GM13977 (cell line): ENCODE results near the gene SLC37A1.

Experiments
- DNase-seq: peaks from one replicate; pipeline ENCODE4 v3.0.0; 2012; ENCODE audit warnings: low spot score
- CTCF ChIP-seq: IDR thresholded peaks from 2 replicates; pipeline ENCODE4 v1.5.1; 2012; ENCODE audit warnings: mild to moderate bottlenecking, control low read depth; ENCODE audit not compliant: insufficient read depth; ENCODE audit errors: extremely low read depth, missing control alignments
- in situ Hi-C: fragments of 300-500 bp; cut with MboI; formaldehyde crosslinking; loops from one replicate; pipeline ENCODE4 v1.12.0; 2022; ENCODE audit warnings: low sequenced_read_pairs, low pct_unique_long_range_greater_than_20kb, mixed read lengths, inconsistent platforms; ENCODE audit not compliant: unreplicated experiment

Gene SLC37A1

GRCh38 chr21:42524341-42525028, 10.8 kb downstream of the SLC37A1 start:
- peak; percentile 83 for DNase-seq
- no peak for TF ChIP-seq CTCF
- in situ Hi-C loops, result no loop called here

GRCh38 chr21:42525029-42525581, 11.5 kb downstream of the SLC37A1 start:
- no peak for DNase-seq
- in situ Hi-C loops, result no loop called here
- TF ChIP-seq CTCF, result no peak

- in situ Hi-C loops, result no loop called here
- TF ChIP-seq CTCF, result no peak
- DNase-seq, result no peak
Measured at GRCh38 chr21:42525676-42526378, 12.2 kb downstream of the SLC37A1 start.

GRCh38 chr21:42526379-42526727, 12.7 kb downstream of the SLC37A1 start:
- TF ChIP-seq CTCF, result no peak

GRCh38 chr21:42527127-42527488, 13.5 kb downstream of the SLC37A1 start:
- in situ Hi-C loops, result no loop called here
- no peak for DNase-seq
- TF ChIP-seq CTCF, result no peak

More at GRCh38 chr21:42526379-42526727, 12.7 kb downstream of the SLC37A1 start:
- no peak for DNase-seq
- in situ Hi-C loops, result no loop called here

GRCh38 chr21:42527489-42528158, 14.0 kb downstream of the SLC37A1 start:
- peak; percentile 69 for DNase-seq
- no peak for TF ChIP-seq CTCF
- in situ Hi-C loops, result no loop called here
